MM.1S (cell line): ENCODE results near the gene HOMER3.

Experiments used
- DNase-seq: peaks from one replicate; pipeline ENCODE4 v3.0.0-alpha.2; 2015
- H2AFZ ChIP-seq: fragments of 300-600 bp; sonication (generic); 2 replicates; pipeline ENCODE4 v1.6.0; 2016; ENCODE audit warnings: antibody characterized with exemption, low read length
- H3F3A ChIP-seq: fragments of 300-600 bp; sonication (generic); 2 replicates; pipeline ENCODE4 v1.6.1; 2016; ENCODE audit warnings: mild to moderate bottlenecking, antibody characterized with exemption, low read length, moderate library complexity, mixed read lengths; ENCODE audit not compliant: insufficient read depth
- H3K27ac ChIP-seq: fragments of 300-600 bp; sonication (generic); 2 replicates; pipeline ENCODE4 v1.5.1; 2016; ENCODE audit warnings: mild to moderate bottlenecking, low read length
- H3K27me3 ChIP-seq: fragments of 300-600 bp; sonication (generic); replicated peaks from 2 replicates; pipeline ENCODE4 v1.6.0; 2016; ENCODE audit warnings: low read length; ENCODE audit not compliant: insufficient read depth
- H3K36me3 ChIP-seq: fragments of 300-600 bp; sonication (generic); replicated peaks from 2 replicates; pipeline ENCODE4 v1.6.1; 2016; ENCODE audit warnings: mild to moderate bottlenecking, low read length, mixed read lengths; ENCODE audit not compliant: insufficient read depth
- H3K4me1 ChIP-seq: fragments of 300-600 bp; sonication (generic); 2 replicates; pipeline ENCODE4 v1.6.1; 2016; ENCODE audit warnings: low read length, mixed read lengths
- H3K4me2 ChIP-seq: fragments of 300-600 bp; sonication (generic); 2 replicates; pipeline ENCODE4 v1.6.0; 2016; ENCODE audit warnings: low read depth, low read length
- H3K4me3 ChIP-seq: fragments of 300-600 bp; sonication (generic); 2 replicates; pipeline ENCODE4 v1.5.1; 2016; ENCODE audit warnings: low read length, mixed read lengths
- H3K79me2 ChIP-seq: fragments of 300-600 bp; sonication (generic); 2 replicates; pipeline ENCODE4 v1.6.1; 2016; ENCODE audit warnings: mixed run types, low read length, mixed read lengths
- H3K9ac ChIP-seq: fragments of 300-600 bp; sonication (generic); 2 replicates; pipeline ENCODE4 v1.6.1; 2016; ENCODE audit warnings: low read length, mixed read lengths
- H3K9me2 ChIP-seq: fragments of 300-600 bp; sonication (generic); replicated peaks from 2 replicates; pipeline ENCODE4 v1.6.1; 2016; ENCODE audit warnings: mild to moderate bottlenecking, low read length, mixed read lengths; ENCODE audit not compliant: insufficient read depth
- H3K9me3 ChIP-seq: fragments of 300-600 bp; sonication (generic); replicated peaks from 2 replicates; pipeline ENCODE4 v1.6.1; 2016; ENCODE audit warnings: mild to moderate bottlenecking, low read length, mixed read lengths; ENCODE audit not compliant: insufficient read depth
- H4K20me1 ChIP-seq: fragments of 300-600 bp; sonication (generic); 2 replicates; pipeline ENCODE4 v1.6.1; 2016; ENCODE audit warnings: mild to moderate bottlenecking, low read length, moderate library complexity, mixed read lengths; ENCODE audit not compliant: insufficient read depth
- CTCF ChIP-seq: fragments of 300-600 bp; sonication (generic); IDR thresholded peaks from 2 replicates; pipeline ENCODE4 v1.5.1; 2016; ENCODE audit warnings: antibody characterized with exemption, low read length, mixed read lengths
- EZH2 ChIP-seq: fragments of 300-600 bp; sonication (generic); optimal IDR thresholded peaks from 2 replicates; pipeline ENCODE3; 2017; ENCODE audit warnings: low read depth, mild to moderate bottlenecking, antibody characterized with exemption, low read length, mixed read lengths
- EZH2phosphoT487 ChIP-seq: fragments of 300-600 bp; sonication (generic); IDR thresholded peaks from 2 replicates; pipeline ENCODE4 v1.6.1; 2018; ENCODE audit warnings: antibody characterized with exemption, low read length

The HOMER3 gene

GRCh38 chr19:18941628-18942354, 774 bp upstream of the HOMER3 start:
- no peak for DNase-seq
- H3K9ac ChIP-seq, result peak overlapping the region; percentile 36

GRCh38 chr19:18939922-18940768, 872 bp downstream of the HOMER3 start:
- Histone ChIP-seq H3K4me3 (peak overlapping the region; percentile 85), H4K20me1 (no peaks in the 10 kb centered on the region), H3K27ac (peak overlapping the region; percentile 18; the same call in 1 of the 2 replicates), H3K9me2 (no peaks in the 10 kb centered on the region), H3F3A (peaks cover 13% of the 10 kb centered on the region), H3K4me2 (peak overlapping the region; percentile 94), H3K79me2 (peaks cover 35% of the 10 kb centered on the region), H3K4me1 (peaks cover 37% of the 10 kb centered on the region), H3K36me3 (no peaks in the 10 kb centered on the region), H3K9me3 (no peaks in the 10 kb centered on the region), H2AFZ (peak overlapping the region; percentile 72), H3K27me3 (no peaks in the 10 kb centered on the region), H3K9ac (peak overlapping the region; percentile 77)
- DNase-seq, result no peak
- TF ChIP-seq CTCF (no peak), EZH2phosphoT487 (no peak), EZH2 (no peak)

More at GRCh38 chr19:18941628-18942354, 774 bp upstream of the HOMER3 start:
- peak overlapping the region; percentile 16; the same call in 1 of the 2 replicates for H3K27ac ChIP-seq
- peak overlapping the region; percentile 57 for H2AFZ ChIP-seq
- H3K36me3 ChIP-seq, result no peaks in the 10 kb centered on the region
- peak overlapping the region; percentile 78 for H3K4me2 ChIP-seq
- no peaks in the 10 kb centered on the region for H3K9me3 ChIP-seq
- TF ChIP-seq EZH2phosphoT487, result no peak
- H3K79me2 ChIP-seq, result peaks cover 35% of the 10 kb centered on the region
- peaks cover 53% of the 10 kb centered on the region for H3K4me1 ChIP-seq
- peaks cover 23% of the 10 kb centered on the region for H3F3A ChIP-seq
- H3K4me3 ChIP-seq, result peak overlapping the region; percentile 51; the same call in 1 of the 2 replicates
- H3K9me2 ChIP-seq, result no peaks in the 10 kb centered on the region
- H3K27me3 ChIP-seq, result no peaks in the 10 kb centered on the region
- no peaks in the 10 kb centered on the region for H4K20me1 ChIP-seq

GRCh38 chr19:18939163-18939562, 1.9 kb downstream of the HOMER3 start:
- Histone ChIP-seq H3K79me2 (peaks cover 36% of the 10 kb centered on the region), H3K27me3 (no peaks in the 10 kb centered on the region), H3K27ac (no peak overlapping the region), H3K36me3 (no peaks in the 10 kb centered on the region), H4K20me1 (no peaks in the 10 kb centered on the region), H2AFZ (no peak overlapping the region), H3K9ac (no peak overlapping the region), H3K4me1 (peaks cover 29% of the 10 kb centered on the region), H3F3A (peaks cover 7% of the 10 kb centered on the region), H3K4me2 (peak overlapping the region; percentile 94; the same call in 1 of the 2 replicates), H3K9me3 (no peaks in the 10 kb centered on the region), H3K9me2 (no peaks in the 10 kb centered on the region), H3K4me3 (no peak overlapping the region)
- no peak for TF ChIP-seq CTCF
- TF ChIP-seq EZH2phosphoT487, result no peak
- TF ChIP-seq EZH2, result no peak
- no peak for DNase-seq
